ENCODE data around the gene FLT3LG. TPM values are rescaled to one million over a fixed set of nuclear protein-coding genes. Genes with fewer than 3 reads are reported as not detected.

Gene FLT3LG
- total RNA-seq, 1 experiment from 2014 or later, result 6.5 TPM

- Histone ChIP-seq H3K36me3 (ENCODE audit: insufficient read depth, low read length, poor library complexity, severe bottlenecking) (no peaks in the 10 kb centered on the region), H3K27me3 (replicated peaks; ENCODE audit: insufficient read depth, low read depth, low read length, poor library complexity) (peaks cover 36% of the 10 kb centered on the region), H3K4me3 (ENCODE audit: low read depth, low read length, poor library complexity, severe bottlenecking) (peak within 1 kb of the TSS; percentile 68), H3K27ac (ENCODE audit: low read depth, low read length, poor library complexity, severe bottlenecking) (no peak within 1 kb of the TSS), H3K9me3 (ENCODE audit: low read depth, low read length, poor library complexity, severe bottlenecking) (no peaks in the 10 kb centered on the region), H3K4me1 (ENCODE audit: insufficient read depth, low read length, poor library complexity, severe bottlenecking) (peaks cover 12% of the 10 kb centered on the region)
- TF ChIP-seq CTCF (conservative IDR thresholded peaks at IDR 0.05; ENCODE audit: low read depth, low read length) (no peak), EZH2 (IDR thresholded peaks at IDR 0.05; ENCODE audit: borderline replicate concordance, low read depth, low read length, poor library complexity, severe bottlenecking) (no peak)
- intact Hi-C loops (cut with micrococcal nuclease; ENCODE audit: unreplicated experiment), result loop anchor here (5.0 kb wide), 2 partner anchors 214 to 344 kb away; no protein-coding TSS in a partner anchor
- DNase-seq (ENCODE audit: low spot score), result peak; percentile 71
- no TSS peak for BruUV-seq (replicated peaks)
- ChIA-PET CTCF (interaction anchor here (0.7 to 2.2 kb wide), 2 partner anchors 10 to 50 kb away, joined by 3 to 10 read pairs; no protein-coding TSS in a partner anchor), POLR2A (ENCODE audit: low non-redundant PET) (no interaction called here)
These were observed 32.6 kb upstream of the FLT3LG start, which contains the start of gene SLC17A7 for GRCh38 chr19:49441210-49441959. TSS of gene SLC17A7 (minus strand) at chr19:49441527. CDS start at chr19:49441379, 148 bp downstream.

- TF ChIP-seq EZH2 (IDR thresholded peaks at IDR 0.05; ENCODE audit: borderline replicate concordance, low read depth, low read length, poor library complexity, severe bottlenecking) (no peak), CTCF (conservative IDR thresholded peaks at IDR 0.05; ENCODE audit: low read depth, low read length) (no peak)
- Histone ChIP-seq H3K4me1 (ENCODE audit: insufficient read depth, low read length, poor library complexity, severe bottlenecking) (peaks cover 15% of the 10 kb centered on the region), H3K4me3 (ENCODE audit: low read depth, low read length, poor library complexity, severe bottlenecking) (peak overlapping the region; percentile 68), H3K9me3 (ENCODE audit: low read depth, low read length, poor library complexity, severe bottlenecking) (no peaks in the 10 kb centered on the region), H3K36me3 (ENCODE audit: insufficient read depth, low read length, poor library complexity, severe bottlenecking) (no peaks in the 10 kb centered on the region), H3K27me3 (replicated peaks; ENCODE audit: insufficient read depth, low read depth, low read length, poor library complexity) (peaks cover 36% of the 10 kb centered on the region), H3K27ac (ENCODE audit: low read depth, low read length, poor library complexity, severe bottlenecking) (no peak overlapping the region)
- intact Hi-C loops (cut with micrococcal nuclease; ENCODE audit: unreplicated experiment), result loop anchor here (5.0 kb wide), 2 partner anchors 215 to 345 kb away; no protein-coding TSS in a partner anchor
- no TSS peak for BruUV-seq (replicated peaks)
- no peak for DNase-seq (ENCODE audit: low spot score)
- CTCF ChIA-PET, result interaction anchor here (2.2 kb wide), 1 partner anchor 50 kb away, joined by 10 read pairs; no protein-coding TSS in a partner anchor
- POLR2A ChIA-PET (ENCODE audit: low non-redundant PET), result no interaction called here
These were observed 32.1 kb upstream of the FLT3LG start for GRCh38 chr19:49441960-49442350.

- Histone ChIP-seq H3K4me1 (ENCODE audit: insufficient read depth, low read length, poor library complexity, severe bottlenecking) (peaks cover 19% of the 10 kb centered on the region), H3K27me3 (replicated peaks; ENCODE audit: insufficient read depth, low read depth, low read length, poor library complexity) (peaks cover 36% of the 10 kb centered on the region), H3K36me3 (ENCODE audit: insufficient read depth, low read length, poor library complexity, severe bottlenecking) (no peaks in the 10 kb centered on the region), H3K9me3 (ENCODE audit: low read depth, low read length, poor library complexity, severe bottlenecking) (no peaks in the 10 kb centered on the region), H3K27ac (ENCODE audit: low read depth, low read length, poor library complexity, severe bottlenecking) (no peak overlapping the region), H3K4me3 (ENCODE audit: low read depth, low read length, poor library complexity, severe bottlenecking) (peak overlapping the region; percentile 68)
- CTCF ChIA-PET, result interaction anchor here (0.5 to 2.2 kb wide), 4 partner anchors 51 to 449 kb away, joined by 3 to 10 read pairs (median 6); partner anchors contain the start of genes RUVBL2 and TEAD2
- DNase-seq (ENCODE audit: low spot score), result peak; percentile 81
- POLR2A ChIA-PET (ENCODE audit: low non-redundant PET), result no interaction called here
- TF ChIP-seq EZH2 (IDR thresholded peaks at IDR 0.05; ENCODE audit: borderline replicate concordance, low read depth, low read length, poor library complexity, severe bottlenecking) (no peak), CTCF (conservative IDR thresholded peaks at IDR 0.05; ENCODE audit: low read depth, low read length) (no peak)
- BruUV-seq (replicated peaks), result no TSS peak
- intact Hi-C loops (cut with micrococcal nuclease; ENCODE audit: unreplicated experiment), result loop anchor here (5.0 kb wide), 2 partner anchors 215 to 345 kb away; no protein-coding TSS in a partner anchor
These were observed 31.7 kb upstream of the FLT3LG start for GRCh38 chr19:49442354-49442753.
